HEK293 (cell line): Measurements from ENCODE around the gene SMIM14.
A peak's percentile ranks its signal among the peaks of the same experiment; 100 is the strongest.

Experiments used
- CTCF ChIA-PET: fragments of 350-600 bp; formaldehyde crosslinking; extraction: SDS; loops from one replicate; lab custom pipeline; 2021; ENCODE audit warnings: antibody characterized with exemption; lab: Yijun Ruan, JAX
- POLR2A ChIA-PET: fragments of 300-600 bp; formaldehyde crosslinking; extraction: SDS; loops from one replicate; lab custom pipeline; 2020; ENCODE audit warnings: antibody characterized with exemption, inconsistent platforms; lab: Yijun Ruan, JAX
- H3K27ac ChIP-seq: fragments of 200-500 bp; sonication (Bioruptor generic); 2 replicates; pipeline ENCODE4 v1.5.1; 2014; ENCODE audit warnings: low read depth, low read length, control low read depth, inconsistent platforms; ENCODE audit errors: extremely low read depth
- H3K36me3 ChIP-seq, 2 experiments: fragments of 200-500 bp in 1 of 2; sonication (Bioruptor generic) in 1 of 2; 1 replicate in 1 of 2; 2 replicates in 1 of 2; pipeline ENCODE4 v1.5.1; 2014 to 2017; ENCODE audit warnings: inconsistent platforms in 2 of 2, low read length in 2 of 2; ENCODE audit not compliant: control insufficient read depth in 2 of 2, insufficient read depth in 1 of 2
- H3K4me1 ChIP-seq: fragments of 200-500 bp; sonication (Bioruptor generic); 2 replicates; pipeline ENCODE4 v1.5.1; 2014; ENCODE audit warnings: mild to moderate bottlenecking, low read length, inconsistent platforms; ENCODE audit not compliant: control insufficient read depth, insufficient read depth
- H3K4me3 ChIP-seq: 2 replicates; pipeline ENCODE4 v1.5.1; 2011; ENCODE audit warnings: low read depth, mild to moderate bottlenecking, control low read depth, low read length, moderate library complexity
- H3K9me3 ChIP-seq: fragments of 200-500 bp; sonication (Bioruptor generic); 2 replicates; pipeline ENCODE4 v1.5.1; 2014; ENCODE audit warnings: low read depth, low read length, inconsistent platforms; ENCODE audit not compliant: control insufficient read depth, insufficient read depth
- EGR2 ChIP-seq: fragments of 450-650 bp; formaldehyde crosslinking; IDR thresholded peaks from 2 replicates; pipeline ENCODE4 v1.5.1; 2016; ENCODE audit warnings: low read depth, missing biosample characterization, missing genetic modification characterization
- KLF10 ChIP-seq: fragments of 450-650 bp; IDR thresholded peaks from 2 replicates; pipeline ENCODE4 v1.5.1; 2018; ENCODE audit warnings: missing biosample characterization, mild to moderate bottlenecking, missing genetic modification characterization
- ZBTB7A ChIP-seq: fragments of 450-650 bp; formaldehyde crosslinking; IDR thresholded peaks from 2 replicates; pipeline ENCODE4 v1.5.1; 2016; ENCODE audit warnings: low read depth, missing biosample characterization, missing genetic modification characterization
- ZBTB8A ChIP-seq: fragments of 450-650 bp; formaldehyde crosslinking; IDR thresholded peaks from 2 replicates; pipeline ENCODE4 v1.5.1; 2016; ENCODE audit warnings: missing biosample characterization, missing genetic modification characterization
- ZNF146 ChIP-seq: fragments of 450-650 bp; formaldehyde crosslinking; IDR thresholded peaks from 2 replicates; pipeline ENCODE4 v1.5.1; 2016; ENCODE audit warnings: missing biosample characterization, missing genetic modification characterization
- ZNF157 ChIP-seq: fragments of 450-650 bp; formaldehyde crosslinking; IDR thresholded peaks from 2 replicates; pipeline ENCODE4 v1.5.1; 2016; ENCODE audit warnings: missing biosample characterization, missing genetic modification characterization
- ZNF202 ChIP-seq: fragments of 450-650 bp; formaldehyde crosslinking; IDR thresholded peaks from 2 replicates; pipeline ENCODE4 v1.5.1; 2016; ENCODE audit warnings: missing biosample characterization, missing genetic modification characterization, borderline replicate concordance
- ZNF221 ChIP-seq: fragments of 450-650 bp; formaldehyde crosslinking; IDR thresholded peaks from 2 replicates; pipeline ENCODE4 v1.5.1; 2017; ENCODE audit warnings: missing biosample characterization, missing genetic modification characterization, borderline replicate concordance
- ZNF23 ChIP-seq: fragments of 450-650 bp; formaldehyde crosslinking; IDR thresholded peaks from 2 replicates; pipeline ENCODE4 v1.5.1; 2016; ENCODE audit warnings: missing biosample characterization, missing genetic modification characterization, borderline replicate concordance
- ZNF239 ChIP-seq: fragments of 450-650 bp; formaldehyde crosslinking; IDR thresholded peaks from 2 replicates; pipeline ENCODE4 v1.5.1; 2016; ENCODE audit warnings: missing biosample characterization, missing genetic modification characterization
- ZNF292 ChIP-seq: fragments of 450-650 bp; formaldehyde crosslinking; IDR thresholded peaks from 2 replicates; pipeline ENCODE4 v1.5.1; 2016; ENCODE audit warnings: low read depth, missing biosample characterization, missing genetic modification characterization, borderline replicate concordance
- ZNF423 ChIP-seq: fragments of 450-650 bp; formaldehyde crosslinking; IDR thresholded peaks from 2 replicates; pipeline ENCODE4 v1.5.1; 2016; ENCODE audit warnings: missing biosample characterization, missing genetic modification characterization
- ZNF426 ChIP-seq: fragments of 450-650 bp; formaldehyde crosslinking; IDR thresholded peaks from 2 replicates; pipeline ENCODE4 v1.5.1; 2017; ENCODE audit warnings: missing biosample characterization, missing genetic modification characterization, mild to moderate bottlenecking, inconsistent platforms, moderate library complexity
- ZNF473 ChIP-seq: fragments of 450-650 bp; formaldehyde crosslinking; IDR thresholded peaks from 2 replicates; pipeline ENCODE4 v1.5.1; 2017; ENCODE audit warnings: missing biosample characterization, missing genetic modification characterization
- ZNF501 ChIP-seq: fragments of 450-650 bp; formaldehyde crosslinking; IDR thresholded peaks from 2 replicates; pipeline ENCODE4 v1.5.1; 2016; ENCODE audit warnings: missing biosample characterization, missing genetic modification characterization
- ZNF530 ChIP-seq: fragments of 450-650 bp; formaldehyde crosslinking; IDR thresholded peaks from 2 replicates; pipeline ENCODE4 v1.5.1; 2016; ENCODE audit warnings: low read depth, missing biosample characterization, missing genetic modification characterization
- ZNF585B ChIP-seq: fragments of 450-650 bp; formaldehyde crosslinking; IDR thresholded peaks from 2 replicates; pipeline ENCODE4 v1.5.1; 2016; ENCODE audit warnings: missing biosample characterization, missing genetic modification characterization
- ZNF621 ChIP-seq: fragments of 450-650 bp; formaldehyde crosslinking; IDR thresholded peaks from 2 replicates; pipeline ENCODE4 v1.5.1; 2017; ENCODE audit warnings: missing biosample characterization, missing genetic modification characterization
- ZNF660 ChIP-seq: fragments of 450-650 bp; IDR thresholded peaks from 2 replicates; pipeline ENCODE4 v1.5.1; 2018; ENCODE audit warnings: missing biosample characterization, mild to moderate bottlenecking, missing genetic modification characterization
- ZNF664 ChIP-seq: fragments of 450-650 bp; formaldehyde crosslinking; IDR thresholded peaks from 2 replicates; pipeline ENCODE4 v1.5.1; 2016; ENCODE audit warnings: missing biosample characterization, missing genetic modification characterization
- ZNF768 ChIP-seq: fragments of 450-650 bp; formaldehyde crosslinking; IDR thresholded peaks from 2 replicates; pipeline ENCODE4 v1.5.1; 2018; ENCODE audit warnings: missing biosample characterization, mild to moderate bottlenecking, missing genetic modification characterization
- ZNF785 ChIP-seq: fragments of 450-650 bp; formaldehyde crosslinking; IDR thresholded peaks from 2 replicates; pipeline ENCODE4 v1.5.1; 2016; ENCODE audit warnings: missing biosample characterization, missing genetic modification characterization
- TF ChIP-seq, protein P1 (sequence below): IDR thresholded peaks from 2 replicates; pipeline ENCODE4 v1.6.1; 2011; ENCODE audit warnings: mild to moderate bottlenecking, low read depth, low read length, borderline replicate concordance
- TF ChIP-seq, protein P2 (sequence below): fragments of 450-650 bp; formaldehyde crosslinking; IDR thresholded peaks from 2 replicates; pipeline ENCODE4 v1.5.1; 2017; ENCODE audit warnings: missing biosample characterization, missing genetic modification characterization
- TF ChIP-seq, protein P3 (sequence below): fragments of 450-650 bp; formaldehyde crosslinking; IDR thresholded peaks from 2 replicates; pipeline ENCODE4 v1.5.1; 2016; ENCODE audit warnings: missing biosample characterization, missing genetic modification characterization

SMIM14 gene

DNA sequence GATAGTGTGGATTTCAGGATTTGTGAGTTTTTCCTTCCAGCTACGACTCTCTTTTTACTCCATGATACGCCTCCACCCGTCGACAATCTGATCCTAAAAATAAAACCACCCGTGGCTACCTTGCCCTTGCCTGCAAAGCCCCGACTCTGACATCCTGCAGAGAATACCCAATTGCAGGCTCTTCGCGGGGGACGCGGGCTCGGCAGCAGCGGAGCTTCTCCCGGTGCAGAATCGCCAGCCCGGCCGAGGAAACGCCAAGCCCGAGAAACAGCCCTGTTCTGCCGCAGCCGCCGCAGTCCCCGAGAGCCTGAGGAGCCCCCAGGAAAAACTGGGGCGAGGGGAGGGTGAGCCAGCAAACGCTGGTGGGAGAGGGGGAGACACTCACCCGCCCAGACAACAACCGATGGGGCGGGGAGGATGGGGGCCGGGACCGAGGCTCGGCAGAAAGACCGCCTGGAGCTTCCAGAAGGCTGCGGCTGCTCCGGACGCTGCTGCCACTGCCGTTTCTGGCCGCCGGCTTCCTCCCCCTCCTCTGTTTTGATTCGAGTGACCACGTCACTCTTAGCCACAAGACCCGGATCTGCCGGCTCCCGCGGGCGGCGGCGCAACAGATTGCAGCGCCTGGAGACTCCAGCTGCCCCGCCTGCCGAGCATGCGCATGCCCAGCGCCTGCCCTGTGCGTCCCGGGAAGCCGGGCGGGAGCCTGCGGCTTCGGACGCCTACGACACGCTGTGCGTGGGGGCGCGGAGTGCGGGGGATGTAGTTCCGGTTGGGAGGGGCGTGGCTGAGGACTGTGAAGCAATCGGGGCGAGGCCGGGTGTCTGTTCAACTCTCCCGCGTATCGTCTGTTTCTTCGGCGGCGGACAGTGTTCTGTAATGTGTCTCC lies at the start of gene SMIM14 (continued):
- TF ChIP-seq ZBTB8A (tag by site-specific recombination) (peak; percentile 65; the same call in 1 of the 2 replicates), ZNF501 (tag by site-specific recombination) (no peak), ZNF426 (tag by site-specific recombination) (no peak)

DNA sequence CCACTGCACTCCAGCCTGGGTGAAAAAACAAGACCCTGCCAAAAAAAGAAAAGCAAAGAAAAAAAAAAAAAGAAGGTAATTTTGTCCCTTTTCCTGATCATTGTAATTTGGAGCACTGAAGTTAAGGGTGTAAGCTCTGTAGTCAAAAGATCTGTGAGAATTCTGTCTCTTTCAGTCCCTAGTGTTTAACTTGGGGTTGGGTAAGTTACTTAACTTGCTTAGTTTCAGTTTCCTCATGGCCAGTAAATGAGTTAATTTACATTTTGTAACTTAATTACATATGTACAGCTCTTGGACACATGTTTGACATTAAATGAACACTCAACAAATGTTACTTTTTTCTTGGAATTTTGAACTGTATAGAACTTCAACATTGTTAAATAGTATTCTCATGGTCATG lies 48.3 kb upstream of the SMIM14 start:
- TF ChIP-seq ZNF292 (tag by site-specific recombination) (no peak), ZNF785 (tag by site-specific recombination) (no peak), ZNF585B (tag by site-specific recombination) (no peak), ZNF621 (tag by site-specific recombination) (no peak), ZNF768 (tag by site-specific recombination) (no peak), ZBTB7A (no peak), ZNF221 (no peak), ZNF664 (no peak), ZNF239 (tag by site-specific recombination) (no peak), EGR2 (tag by site-specific recombination) (no peak), ZNF423 (no peak), ZNF23 (tag by site-specific recombination) (no peak), ZNF157 (tag by site-specific recombination) (no peak)
- TF ChIP-seq, protein P1, sequence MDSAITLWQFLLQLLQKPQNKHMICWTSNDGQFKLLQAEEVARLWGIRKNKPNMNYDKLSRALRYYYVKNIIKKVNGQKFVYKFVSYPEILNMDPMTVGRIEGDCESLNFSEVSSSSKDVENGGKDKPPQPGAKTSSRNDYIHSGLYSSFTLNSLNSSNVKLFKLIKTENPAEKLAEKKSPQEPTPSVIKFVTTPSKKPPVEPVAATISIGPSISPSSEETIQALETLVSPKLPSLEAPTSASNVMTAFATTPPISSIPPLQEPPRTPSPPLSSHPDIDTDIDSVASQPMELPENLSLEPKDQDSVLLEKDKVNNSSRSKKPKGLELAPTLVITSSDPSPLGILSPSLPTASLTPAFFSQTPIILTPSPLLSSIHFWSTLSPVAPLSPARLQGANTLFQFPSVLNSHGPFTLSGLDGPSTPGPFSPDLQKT = no peak
- TF ChIP-seq, protein P2, sequence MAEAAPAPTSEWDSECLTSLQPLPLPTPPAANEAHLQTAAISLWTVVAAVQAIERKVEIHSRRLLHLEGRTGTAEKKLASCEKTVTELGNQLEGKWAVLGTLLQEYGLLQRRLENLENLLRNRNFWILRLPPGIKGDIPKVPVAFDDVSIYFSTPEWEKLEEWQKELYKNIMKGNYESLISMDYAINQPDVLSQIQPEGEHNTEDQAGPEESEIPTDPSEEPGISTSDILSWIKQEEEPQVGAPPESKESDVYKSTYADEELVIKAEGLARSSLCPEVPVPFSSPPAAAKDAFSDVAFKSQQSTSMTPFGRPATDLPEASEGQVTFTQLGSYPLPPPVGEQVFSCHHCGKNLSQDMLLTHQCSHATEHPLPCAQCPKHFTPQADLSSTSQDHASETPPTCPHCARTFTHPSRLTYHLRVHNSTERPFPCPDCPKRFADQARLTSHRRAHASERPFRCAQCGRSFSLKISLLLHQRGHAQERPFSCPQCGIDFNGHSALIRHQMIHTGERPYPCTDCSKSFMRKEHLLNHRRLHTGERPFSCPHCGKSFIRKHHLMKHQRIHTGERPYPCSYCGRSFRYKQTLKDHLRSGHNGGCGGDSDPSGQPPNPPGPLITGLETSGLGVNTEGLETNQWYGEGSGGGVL (tag by site-specific recombination) = no peak
- TF ChIP-seq, protein P3, sequence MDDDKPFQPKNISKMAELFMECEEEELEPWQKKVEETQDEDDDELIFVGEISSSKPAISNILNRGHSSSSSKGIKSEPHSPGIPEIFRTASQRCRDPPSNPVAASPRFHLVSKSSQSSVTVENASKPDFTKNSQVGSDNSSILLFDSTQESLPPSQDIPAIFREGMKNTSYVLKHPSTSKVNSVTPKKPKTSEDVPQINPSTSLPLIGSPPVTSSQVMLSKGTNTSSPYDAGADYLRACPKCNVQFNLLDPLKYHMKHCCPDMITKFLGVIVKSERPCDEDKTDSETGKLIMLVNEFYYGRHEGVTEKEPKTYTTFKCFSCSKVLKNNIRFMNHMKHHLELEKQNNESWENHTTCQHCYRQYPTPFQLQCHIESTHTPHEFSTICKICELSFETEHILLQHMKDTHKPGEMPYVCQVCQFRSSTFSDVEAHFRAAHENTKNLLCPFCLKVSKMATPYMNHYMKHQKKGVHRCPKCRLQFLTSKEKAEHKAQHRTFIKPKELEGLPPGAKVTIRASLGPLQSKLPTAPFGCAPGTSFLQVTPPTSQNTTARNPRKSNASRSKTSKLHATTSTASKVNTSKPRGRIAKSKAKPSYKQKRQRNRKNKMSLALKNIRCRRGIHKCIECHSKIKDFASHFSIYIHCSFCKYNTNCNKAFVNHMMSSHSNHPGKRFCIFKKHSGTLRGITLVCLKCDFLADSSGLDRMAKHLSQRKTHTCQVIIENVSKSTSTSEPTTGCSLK = no peak
- Histone ChIP-seq H3K27ac (no peak overlapping the region), H3K4me1 (no peaks in the 10 kb centered on the region), H3K4me3 (no peak overlapping the region), H3K36me3 (no peaks in the 10 kb centered on the region), H3K9me3 (no peaks in the 10 kb centered on the region)
- ChIA-PET CTCF (no interaction called here), POLR2A (no interaction called here)

DNA sequence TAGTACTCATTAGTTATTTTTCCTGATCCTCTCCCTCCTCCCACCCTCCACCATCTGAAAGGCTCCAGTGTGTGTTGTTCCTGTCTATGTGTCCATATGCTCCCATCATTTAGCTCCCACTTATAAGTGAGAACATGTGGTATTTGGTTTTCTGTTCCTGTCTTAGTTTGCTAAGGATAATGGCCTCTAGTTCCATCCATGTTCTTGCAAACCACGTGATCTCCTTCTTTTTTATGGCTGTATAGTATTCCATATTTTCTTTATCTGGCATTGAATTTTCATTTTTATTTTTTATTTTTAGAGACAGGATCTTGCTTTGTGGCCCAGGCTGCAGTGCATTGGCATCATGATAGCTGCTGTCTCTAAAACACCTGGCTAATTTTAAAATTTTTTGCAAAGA lies 47.3 kb upstream of the SMIM14 start:
- no peak for TF ChIP-seq ZNF473
- no peak for TF ChIP-seq ZNF660 (tag by site-specific recombination)
- no peak for TF ChIP-seq ZNF530
- TF ChIP-seq ZNF202 (tag by site-specific recombination) = no peak
- TF ChIP-seq KLF10 (tag by site-specific recombination) = no peak
- peak; percentile 74 for TF ChIP-seq ZNF146 (tag by site-specific recombination)
- no peak overlapping the region for H3K4me3 ChIP-seq
- CTCF ChIA-PET = interaction anchor here (0.6 to 0.7 kb wide), 2 partner anchors 179 to 316 kb away, joined by 3 read pairs; no protein-coding TSS in a partner anchor
- H3K27ac ChIP-seq = no peak overlapping the region
- H3K9me3 ChIP-seq = no peaks in the 10 kb centered on the region
- POLR2A ChIA-PET = no interaction called here
- no peaks in the 10 kb centered on the region for H3K4me1 ChIP-seq
- H3K36me3 ChIP-seq = no peaks in the 10 kb centered on the region
